Fibroblast of lung (primary cell): ENCODE measurements around the gene TNNT3. TPM values are rescaled to one million over a fixed set of nuclear protein-coding genes. Genes with fewer than 3 reads are reported as not detected.
A peak's percentile ranks its signal among the peaks of the same experiment; 100 is the strongest.

ENCODE experiments used
- DNase-seq, 2 donors: peaks; one replicate each; pipeline versions ENCODE4 v3.0.0 to v3.0.0-alpha.2; 2010; ENCODE audit warnings: low read depth in 2 of 2
- H2AFZ ChIP-seq: 2 replicates; pipeline ENCODE4 v1.5.1; 2012; ENCODE audit warnings: low read length, control low read depth, inconsistent platforms
- H3K27ac ChIP-seq: 2 replicates; pipeline ENCODE4 v1.5.1; 2011; ENCODE audit warnings: low read length, control low read depth; ENCODE audit not compliant: insufficient read depth
- H3K27me3 ChIP-seq: 2 replicates; pipeline ENCODE4 v1.5.1; 2011; ENCODE audit warnings: mild to moderate bottlenecking, low read length; ENCODE audit not compliant: control insufficient read depth, insufficient read depth
- H3K36me3 ChIP-seq: 2 replicates; pipeline ENCODE4 v1.5.1; 2011; ENCODE audit warnings: low read length; ENCODE audit not compliant: control insufficient read depth, insufficient read depth
- H3K4me1 ChIP-seq: 2 replicates; pipeline ENCODE4 v1.5.1; 2011; ENCODE audit warnings: low read length; ENCODE audit not compliant: control insufficient read depth, insufficient read depth; ENCODE audit errors: extremely low read depth
- H3K4me2 ChIP-seq: 2 replicates; pipeline ENCODE4 v1.5.1; 2011; ENCODE audit warnings: low read length, control low read depth; ENCODE audit not compliant: insufficient read depth; ENCODE audit errors: extremely low read depth
- H3K4me3 ChIP-seq, 4 experiments: fragments of 200-600 bp in 1 of 4; sonication (generic) in 1 of 4; replicated peaks in 1 of 4; 2 replicates each; pipeline ENCODE4 v1.5.1; 2011 to 2016; ENCODE audit warnings: low read length in 4 of 4, low read depth in 3 of 4, mild to moderate bottlenecking in 3 of 4, control low read depth in 2 of 4, inconsistent platforms in 1 of 4, mixed read lengths in 1 of 4; ENCODE audit not compliant: insufficient read depth in 1 of 4; ENCODE audit errors: control extremely low read depth in 1 of 4
- H3K79me2 ChIP-seq: 2 replicates; pipeline ENCODE4 v1.5.1; 2012; ENCODE audit warnings: mild to moderate bottlenecking, low read length, inconsistent platforms; ENCODE audit not compliant: control insufficient read depth, insufficient read depth
- H3K9ac ChIP-seq: 2 replicates; pipeline ENCODE4 v1.5.1; 2011; ENCODE audit warnings: mild to moderate bottlenecking, low read length, control low read depth; ENCODE audit not compliant: insufficient read depth
- H3K9me3 ChIP-seq: 2 replicates; pipeline ENCODE4 v1.5.1; 2012; ENCODE audit warnings: low read depth, low read length; ENCODE audit not compliant: control insufficient read depth, insufficient read depth
- H4K20me1 ChIP-seq: 2 replicates; pipeline ENCODE4 v1.5.1; 2011; ENCODE audit warnings: low read length; ENCODE audit not compliant: control insufficient read depth, insufficient read depth; ENCODE audit errors: extremely low read depth
- EZH2 ChIP-seq: IDR thresholded peaks from 2 replicates; pipeline ENCODE4 v1.5.1; 2012; ENCODE audit warnings: low read length, control low read depth, mild to moderate bottlenecking; ENCODE audit errors: missing control alignments
- polyA plus RNA-seq, 2 donors: library from polyadenylated mRNA; depleted of rRNA in 1 of 2; stranded (reverse) in 1 of 2; unstranded in 1 of 2; fragments of >200 nt; gene quantifications; 2 replicates each; pipeline ENCODE4 v1.2.1, GENCODE V29; 2011 to 2012; ENCODE audit warnings: missing spikeins in 1 of 2
- total RNA-seq: library from RNA; depleted of rRNA; stranded (reverse); fragments of >200 nt; gene quantifications from 2 replicates; pipeline ENCODE4 v1.2.1, GENCODE V29; 2014
- TF ChIP-seq, protein P1 (sequence below), 2 donors: IDR thresholded peaks in 1 of 2; conservative IDR thresholded peaks in 1 of 2; 1 replicate in 1 of 2; 2 replicates in 1 of 2; pipeline ENCODE4 v1.5.1; 2011 to 2012; ENCODE audit warnings: low read length in 2 of 2, control low read depth in 1 of 2, inconsistent platforms in 1 of 2, low read depth in 1 of 2, mild to moderate bottlenecking in 1 of 2

TNNT3 gene
- total and polyA plus RNA-seq, 2 donors (not counting 1 experiment from before 2014, with no cell fraction given), result not detected

DNA sequence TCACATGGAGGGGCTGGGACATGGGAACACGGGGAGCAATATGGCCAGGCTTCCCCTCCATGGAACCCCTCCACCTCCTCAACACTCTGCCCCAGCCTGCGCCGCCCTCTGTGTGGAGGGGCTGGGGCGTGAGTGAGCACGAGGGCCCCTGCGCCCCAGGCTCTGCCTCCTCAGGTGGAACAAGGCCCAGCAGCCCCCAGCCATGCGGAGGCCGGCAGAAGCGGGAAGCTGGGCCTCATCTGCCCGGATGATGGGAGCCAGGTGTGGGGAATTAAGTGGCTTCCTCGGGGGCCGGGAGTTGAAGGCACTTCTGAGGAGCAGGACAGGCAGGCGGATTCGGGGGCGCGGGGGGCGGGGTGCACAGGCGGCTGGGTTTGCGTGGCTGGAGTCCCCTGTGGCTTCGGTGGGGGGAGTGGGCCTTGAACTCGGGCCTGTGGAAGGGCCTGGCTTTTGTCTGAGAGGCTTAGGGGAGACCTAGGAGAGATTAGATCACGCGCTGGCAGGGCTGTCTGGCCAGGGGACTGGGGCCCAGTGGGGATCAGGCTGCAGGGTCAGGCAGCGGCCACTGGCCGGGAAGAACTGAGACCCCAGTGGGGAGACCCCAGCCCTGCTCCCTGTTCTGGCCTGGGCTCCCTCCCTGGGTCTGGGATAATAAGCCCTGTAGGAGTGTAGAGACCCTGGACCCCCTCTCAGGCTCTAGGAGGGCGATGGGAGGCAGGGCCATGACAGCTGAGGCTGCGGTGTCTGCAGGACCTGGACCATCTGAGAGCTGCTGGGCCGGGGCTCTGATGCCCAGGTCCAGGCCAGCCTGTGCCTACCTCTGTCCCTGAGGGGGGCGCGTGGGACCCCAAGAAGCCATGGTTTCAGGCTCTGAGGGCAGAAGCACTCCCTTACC, 41.1 kb upstream of the TNNT3 start:
- TF ChIP-seq, protein P1, sequence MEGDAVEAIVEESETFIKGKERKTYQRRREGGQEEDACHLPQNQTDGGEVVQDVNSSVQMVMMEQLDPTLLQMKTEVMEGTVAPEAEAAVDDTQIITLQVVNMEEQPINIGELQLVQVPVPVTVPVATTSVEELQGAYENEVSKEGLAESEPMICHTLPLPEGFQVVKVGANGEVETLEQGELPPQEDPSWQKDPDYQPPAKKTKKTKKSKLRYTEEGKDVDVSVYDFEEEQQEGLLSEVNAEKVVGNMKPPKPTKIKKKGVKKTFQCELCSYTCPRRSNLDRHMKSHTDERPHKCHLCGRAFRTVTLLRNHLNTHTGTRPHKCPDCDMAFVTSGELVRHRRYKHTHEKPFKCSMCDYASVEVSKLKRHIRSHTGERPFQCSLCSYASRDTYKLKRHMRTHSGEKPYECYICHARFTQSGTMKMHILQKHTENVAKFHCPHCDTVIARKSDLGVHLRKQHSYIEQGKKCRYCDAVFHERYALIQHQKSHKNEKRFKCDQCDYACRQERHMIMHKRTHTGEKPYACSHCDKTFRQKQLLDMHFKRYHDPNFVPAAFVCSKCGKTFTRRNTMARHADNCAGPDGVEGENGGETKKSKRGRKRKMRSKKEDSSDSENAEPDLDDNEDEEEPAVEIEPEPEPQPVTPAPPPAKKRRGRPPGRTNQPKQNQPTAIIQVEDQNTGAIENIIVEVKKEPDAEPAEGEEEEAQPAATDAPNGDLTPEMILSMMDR (conservative IDR thresholded peaks at IDR 0.05 in 1 of 2, IDR thresholded peaks at IDR 0.05 in 1 of 2; ENCODE audit: low read depth in 1 of 2, low read length in 2 of 2), result no peak
- TF ChIP-seq EZH2, result no peak
- H2AFZ ChIP-seq, result no peak overlapping the region
- H3K4me2 ChIP-seq, result no peak overlapping the region
- DNase-seq, result no peak
- H3K79me2 ChIP-seq, result no peaks in the 10 kb centered on the region
- H3K27ac ChIP-seq, result no peak overlapping the region
- no peaks in the 10 kb centered on the region for H3K36me3 ChIP-seq
- no peaks in the 10 kb centered on the region for H4K20me1 ChIP-seq
- no peaks in the 10 kb centered on the region for H3K9me3 ChIP-seq
- H3K9ac ChIP-seq, result no peak overlapping the region
- H3K4me3 ChIP-seq, result no peak overlapping the region
- H3K27me3 ChIP-seq, result no peaks in the 10 kb centered on the region
- H3K4me1 ChIP-seq, result no peaks in the 10 kb centered on the region

DNA sequence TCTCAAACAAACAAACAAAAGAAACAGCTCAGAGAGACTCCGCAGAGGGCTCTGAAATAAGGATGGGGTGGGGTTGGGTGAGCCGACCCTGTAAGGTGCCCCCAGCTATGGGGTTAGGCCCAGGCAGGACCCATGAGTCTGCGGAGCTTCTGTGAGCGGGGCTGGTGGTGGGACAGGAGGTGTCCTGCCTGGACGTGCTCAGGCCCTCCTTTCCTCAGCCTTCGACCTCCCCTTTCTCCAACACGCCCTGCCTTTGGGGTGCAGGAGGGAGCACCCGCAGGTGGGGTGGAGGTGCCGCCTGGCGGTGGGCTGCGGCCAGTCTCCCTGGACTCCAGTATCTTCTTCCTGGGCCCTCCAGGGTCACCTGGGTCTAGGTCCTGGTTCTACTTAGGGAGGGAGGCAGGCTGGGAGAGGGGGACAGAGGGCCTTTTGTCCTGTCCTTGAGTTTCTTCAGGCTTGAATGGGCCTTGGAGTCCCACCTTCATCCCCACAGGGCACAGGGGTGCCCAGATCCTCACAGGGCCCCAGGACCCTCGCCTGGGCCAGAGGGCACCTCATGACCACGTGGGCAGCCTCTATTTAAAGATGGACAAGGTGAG, 40.1 kb upstream of the TNNT3 start:
- H3K4me1 ChIP-seq, result no peaks in the 10 kb centered on the region
- no peak overlapping the region for H3K4me2 ChIP-seq
- no peak for TF ChIP-seq EZH2
- TF ChIP-seq, protein P1 (conservative IDR thresholded peaks at IDR 0.05 in 1 of 2, IDR thresholded peaks at IDR 0.05 in 1 of 2; ENCODE audit: low read depth in 1 of 2, low read length in 2 of 2), result no peak
- no peaks in the 10 kb centered on the region for H3K9me3 ChIP-seq
- H4K20me1 ChIP-seq, result no peaks in the 10 kb centered on the region
- H3K27me3 ChIP-seq, result no peaks in the 10 kb centered on the region
- no peaks in the 10 kb centered on the region for H3K36me3 ChIP-seq
- no peak overlapping the region for H2AFZ ChIP-seq
- H3K9ac ChIP-seq, result no peak overlapping the region
- no peak for DNase-seq
- no peak overlapping the region for H3K4me3 ChIP-seq
- no peaks in the 10 kb centered on the region for H3K79me2 ChIP-seq
- no peak overlapping the region for H3K27ac ChIP-seq

DNA sequence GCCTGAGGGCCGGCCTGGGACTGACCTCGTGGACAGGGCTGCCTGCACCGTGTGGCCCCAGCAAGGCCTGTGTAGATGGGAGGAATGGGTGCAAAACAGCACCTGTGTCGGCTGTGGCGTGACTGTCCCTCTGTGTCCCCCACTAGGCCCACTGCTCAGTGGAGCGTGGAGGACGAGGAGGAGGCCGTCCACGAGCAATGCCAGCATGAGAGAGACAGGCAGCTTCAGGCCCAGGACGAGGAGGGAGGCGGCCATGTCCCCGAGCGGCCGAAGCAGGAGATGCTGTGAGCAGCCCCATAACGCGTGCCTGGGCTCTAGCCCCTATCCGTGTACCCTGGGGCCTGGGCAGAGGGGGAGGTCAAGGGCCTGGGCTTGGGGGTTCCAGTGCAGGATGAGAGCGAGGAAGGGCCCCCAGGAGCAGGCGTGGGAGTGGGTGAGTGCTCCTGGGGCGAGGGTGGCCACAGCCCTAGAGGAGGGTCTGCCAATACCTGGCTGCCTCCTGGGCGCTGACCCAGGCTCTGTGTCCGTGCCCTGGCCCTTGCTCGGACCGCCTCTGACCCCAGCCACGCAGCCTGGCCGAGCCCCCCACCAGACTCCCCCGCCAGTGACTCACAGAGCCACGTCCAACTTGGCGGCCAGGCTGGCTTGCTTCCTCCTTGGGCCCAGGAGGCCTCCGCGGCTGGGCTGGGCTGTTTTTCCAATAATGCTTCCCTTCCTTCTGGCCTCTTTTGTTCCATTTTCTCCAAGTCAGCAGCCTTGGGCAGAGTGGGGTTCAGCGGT, 39.4 kb upstream of the TNNT3 start:
- no peak overlapping the region for H3K4me3 ChIP-seq
- H3K36me3 ChIP-seq, result no peaks in the 10 kb centered on the region
- no peaks in the 10 kb centered on the region for H3K9me3 ChIP-seq
- H4K20me1 ChIP-seq, result no peaks in the 10 kb centered on the region
- no peak overlapping the region for H2AFZ ChIP-seq
- TF ChIP-seq, protein P1 (conservative IDR thresholded peaks at IDR 0.05 in 1 of 2, IDR thresholded peaks at IDR 0.05 in 1 of 2; ENCODE audit: low read depth in 1 of 2, low read length in 2 of 2), result no peak
- no peak for TF ChIP-seq EZH2
- H3K27me3 ChIP-seq, result no peaks in the 10 kb centered on the region
- no peak overlapping the region for H3K27ac ChIP-seq
- no peaks in the 10 kb centered on the region for H3K4me1 ChIP-seq
- H3K4me2 ChIP-seq, result no peak overlapping the region
- no peak overlapping the region for H3K9ac ChIP-seq
- H3K79me2 ChIP-seq, result no peaks in the 10 kb centered on the region
- peak; percentile 28 to 34 for DNase-seq
